HK-2 (cell line): ENCODE data around the gene RCOR2.
"Not testable (repeated sequence)": the region's sequence is repeated elsewhere in the genome, so short reads cannot be mapped to it uniquely, and the experiment has no call there.

Experiments used
- DNase-seq: peaks from one replicate; pipeline ENCODE4 v3.0.0-alpha.2; 2018; ENCODE audit not compliant: unreplicated experiment

RCOR2 gene

DNA sequence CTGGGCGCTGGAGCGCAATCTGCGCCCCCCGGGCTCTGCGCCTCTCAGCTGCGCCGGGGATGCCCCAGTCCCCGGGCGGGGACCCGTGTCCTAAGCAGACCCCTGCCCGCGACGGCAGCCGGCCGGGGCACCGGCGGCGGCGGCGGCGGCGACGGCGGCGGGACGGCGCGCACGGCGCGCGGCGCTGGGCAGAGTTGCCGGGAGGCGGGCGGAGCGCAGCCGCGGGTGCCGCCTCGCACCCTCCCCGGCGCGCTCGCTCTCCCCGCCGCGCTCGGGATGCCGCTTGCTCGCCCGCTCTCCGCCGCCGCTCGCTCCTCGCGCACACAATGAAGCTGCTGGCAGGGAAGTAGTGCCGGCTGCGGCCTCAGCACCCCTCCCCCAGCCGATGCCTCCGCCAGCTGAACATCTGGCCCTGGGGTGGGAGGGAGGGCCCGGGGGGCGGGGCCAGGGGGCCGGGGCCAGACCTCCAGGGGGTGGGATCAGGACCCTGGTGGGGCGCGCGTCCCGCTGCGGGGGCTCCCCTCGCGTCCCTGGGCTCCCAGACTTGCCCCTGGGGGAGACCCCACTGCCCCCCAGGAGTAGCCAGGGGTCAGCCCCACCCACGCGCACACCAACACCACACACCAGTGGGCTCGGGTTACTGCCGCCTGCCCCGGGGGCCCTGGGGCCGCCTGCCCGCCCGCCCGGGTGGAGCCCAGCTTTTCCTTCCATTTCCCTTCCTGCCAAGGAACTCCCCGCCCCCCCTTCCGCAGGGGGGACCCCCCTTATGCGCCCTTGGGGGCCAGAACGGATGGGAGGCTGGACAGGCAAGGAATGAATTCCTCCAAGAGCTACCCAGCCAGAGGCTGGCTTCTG, at the start of gene RCOR2:
RCOR2 (minus strand) TSS at position 328 of the 855 bp plus-strand sequence. CDS start 708 bp downstream, outside the sequence.
- no peak for DNase-seq

DNA sequence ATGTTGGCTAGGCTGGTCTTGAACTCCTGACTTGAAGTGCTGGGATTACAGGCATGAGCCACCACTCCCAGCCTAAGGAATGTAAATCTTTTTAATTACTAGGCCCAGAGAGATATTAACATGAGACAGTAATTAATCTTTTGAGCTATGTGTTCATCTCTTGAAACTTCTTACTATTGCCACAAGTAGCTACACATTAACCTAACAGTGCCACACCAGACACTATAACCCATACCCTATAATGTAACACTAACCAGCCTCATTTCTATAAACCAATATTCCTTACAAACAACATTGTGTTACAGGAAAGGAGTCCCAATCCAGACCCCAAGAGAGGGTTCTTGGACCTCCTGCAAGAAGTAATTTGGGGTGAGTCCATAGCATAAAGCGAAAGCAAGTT, 49.5 kb upstream of the RCOR2 start:
- DNase-seq, result no peak

DNA sequence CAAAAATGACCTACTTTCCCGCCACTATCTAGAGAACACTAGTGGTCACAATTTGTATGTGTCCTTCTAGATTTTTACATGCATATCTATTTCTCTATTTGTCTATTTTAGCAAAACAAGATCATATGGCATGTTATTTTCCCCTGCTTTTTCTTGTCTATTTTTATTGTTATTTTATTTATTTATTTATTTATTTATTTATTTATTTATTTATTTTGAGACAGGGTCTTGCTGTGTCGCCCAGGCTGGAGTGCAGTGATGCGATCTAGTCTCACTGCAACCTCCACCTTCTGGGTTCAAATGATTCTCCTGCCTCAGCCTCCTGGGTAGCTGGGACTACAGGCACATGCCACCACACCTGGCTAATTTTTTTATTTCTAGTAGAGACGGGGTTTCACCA, 46.9 kb upstream of the RCOR2 start:
- DNase-seq, result not testable (repeated sequence)

DNA sequence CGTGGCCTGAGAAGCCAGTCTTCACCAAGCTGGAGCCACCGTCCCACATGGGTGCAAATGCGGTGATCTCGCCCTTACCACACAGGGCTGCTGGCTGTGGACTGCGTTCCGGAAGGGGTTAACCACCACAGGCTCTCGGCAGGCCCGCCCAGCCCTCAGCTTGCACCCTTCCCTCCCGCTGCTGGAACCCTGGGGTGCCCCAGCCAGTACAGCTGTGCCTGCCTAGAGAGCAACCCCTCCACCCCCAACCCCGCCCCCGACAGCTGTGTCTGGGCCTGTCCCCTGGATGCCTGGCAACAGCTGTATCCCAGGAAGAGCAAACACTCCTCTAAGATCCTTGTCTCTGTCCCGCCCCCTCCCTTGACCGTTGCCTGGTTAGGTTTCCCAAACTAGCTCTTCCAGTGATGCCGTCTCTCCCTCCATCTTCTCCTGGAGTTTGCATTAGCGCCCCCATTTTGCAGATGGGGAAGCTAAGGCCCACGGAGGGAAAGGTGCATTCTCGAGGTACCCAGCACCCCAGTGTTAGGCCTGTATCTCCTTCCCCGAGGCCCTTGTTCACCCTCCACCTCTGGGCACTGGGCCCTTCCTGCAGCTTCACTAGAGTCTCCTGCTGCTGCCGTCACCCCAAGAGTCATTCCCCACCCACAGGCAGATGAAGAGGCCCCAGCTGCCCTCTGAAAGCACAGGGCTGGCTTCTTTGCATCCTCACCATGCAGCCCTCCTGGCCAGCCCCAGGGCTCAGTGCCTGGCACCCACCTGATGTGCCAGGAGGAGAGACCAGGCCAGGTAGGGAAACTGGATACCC, 44.8 kb upstream of the RCOR2 start:
- DNase-seq, result no peak

DNA sequence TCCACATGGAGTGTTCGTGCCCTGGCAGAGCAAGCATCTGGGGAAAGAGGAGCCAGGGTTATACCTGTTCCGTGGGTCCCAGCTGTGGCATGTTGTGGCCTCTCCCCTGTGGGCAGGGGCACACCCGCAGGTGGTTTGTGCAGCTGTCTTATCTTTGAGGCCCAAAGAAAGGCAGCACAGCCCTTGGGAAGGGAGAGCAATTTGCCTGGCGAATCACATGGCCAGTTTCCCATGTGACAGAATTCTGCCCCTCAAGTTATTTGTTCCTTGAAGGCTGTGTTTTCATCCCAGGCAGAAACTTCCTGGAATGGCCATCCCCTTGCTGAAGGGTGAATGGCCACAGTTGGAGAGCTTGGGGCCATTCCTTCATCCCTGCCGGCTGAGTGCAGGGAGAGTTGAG, 41.0 kb upstream of the RCOR2 start:
- DNase-seq, result no peak

DNA sequence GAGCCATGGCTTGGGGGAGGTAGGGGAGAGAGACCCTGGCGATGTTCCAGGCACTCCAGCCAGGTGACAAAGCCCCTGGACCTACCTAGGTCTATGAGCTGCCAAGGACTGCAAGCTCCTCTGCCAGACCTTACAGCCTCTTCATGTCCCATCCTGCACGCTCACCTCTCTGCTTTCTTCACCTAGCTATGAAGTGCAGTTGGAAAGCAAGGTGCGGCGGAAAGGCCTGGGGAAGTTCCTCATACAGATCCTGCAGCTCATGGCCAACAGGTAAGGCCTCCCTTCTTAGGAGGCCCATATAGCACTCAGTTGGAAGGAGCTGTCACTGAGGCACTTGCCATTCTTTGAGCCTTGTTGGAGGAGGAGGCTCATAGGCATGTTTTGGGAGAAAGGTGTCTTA, 35.6 kb upstream of the RCOR2 start:
- DNase-seq, result no peak

DNA sequence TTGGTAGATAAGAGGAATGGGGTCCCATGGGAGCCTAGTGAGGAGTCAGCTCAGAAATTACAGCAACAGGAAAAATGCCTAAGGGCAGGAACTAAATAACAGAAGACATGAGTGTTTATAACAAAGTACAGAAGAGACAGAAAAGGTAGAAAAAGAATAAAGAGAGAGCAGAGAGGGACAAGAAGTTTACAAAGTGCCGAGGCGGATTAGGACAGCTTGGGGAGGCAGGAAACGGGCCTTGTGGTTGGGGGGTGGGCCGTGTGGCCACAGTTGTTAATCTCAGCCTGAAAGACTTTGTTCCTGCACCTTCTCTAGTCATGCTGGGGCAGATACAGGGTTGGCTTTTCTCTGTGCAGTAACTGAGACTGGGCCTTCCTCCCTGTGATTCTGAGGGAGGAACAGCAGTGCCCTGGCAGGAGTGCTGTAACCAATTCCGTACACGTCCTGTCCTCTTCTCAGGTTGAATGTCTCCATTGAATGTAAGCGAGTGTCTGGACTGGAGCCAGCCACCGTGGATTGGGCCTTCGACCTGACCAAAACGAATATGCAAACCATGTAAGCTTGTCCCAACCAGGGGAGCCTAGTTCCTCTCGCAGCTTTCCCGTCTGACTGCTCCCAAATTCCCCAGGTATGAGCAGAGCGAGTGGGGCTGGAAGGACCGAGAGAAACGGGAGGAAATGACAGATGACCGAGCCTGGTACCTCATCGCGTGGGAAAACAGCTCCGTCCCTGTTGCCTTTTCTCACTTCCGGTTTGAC, 35.0 kb upstream of the RCOR2 start:
- DNase-seq, result no peak

DNA sequence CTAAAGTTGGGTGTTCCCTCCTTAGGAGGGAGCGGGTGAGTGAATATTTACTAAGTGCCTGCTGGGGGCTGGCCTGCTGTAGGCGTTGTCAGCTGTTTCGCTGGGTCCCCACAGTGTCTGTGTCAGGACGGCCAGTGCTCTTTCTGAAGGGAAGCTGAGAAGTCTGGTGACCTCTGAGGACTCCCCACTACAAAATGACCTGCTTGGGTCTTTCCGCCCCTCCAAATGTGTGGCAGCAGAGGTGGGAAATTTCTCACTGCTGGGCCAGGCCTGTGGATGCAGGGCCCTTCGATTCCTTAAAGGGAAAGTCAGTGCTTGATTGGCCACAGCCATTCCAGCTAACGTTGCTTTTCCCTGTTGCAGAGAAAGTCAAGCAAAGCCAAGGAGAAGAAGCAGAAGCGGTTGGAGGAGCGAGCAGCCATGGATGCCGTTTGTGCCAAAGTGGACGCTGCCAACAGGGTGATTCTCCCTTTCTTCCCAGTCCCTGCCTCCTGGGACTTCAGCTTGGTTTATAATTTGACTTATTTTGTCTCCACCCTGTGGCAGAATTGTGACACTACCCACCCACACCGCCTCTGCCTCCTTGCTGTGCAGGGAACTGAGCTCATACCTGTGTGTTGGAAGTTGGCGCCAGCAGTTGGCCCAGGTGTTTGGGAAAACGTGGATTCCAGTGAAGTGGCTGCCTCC, 28.7 kb upstream of the RCOR2 start:
- DNase-seq, result peak; percentile 36

DNA sequence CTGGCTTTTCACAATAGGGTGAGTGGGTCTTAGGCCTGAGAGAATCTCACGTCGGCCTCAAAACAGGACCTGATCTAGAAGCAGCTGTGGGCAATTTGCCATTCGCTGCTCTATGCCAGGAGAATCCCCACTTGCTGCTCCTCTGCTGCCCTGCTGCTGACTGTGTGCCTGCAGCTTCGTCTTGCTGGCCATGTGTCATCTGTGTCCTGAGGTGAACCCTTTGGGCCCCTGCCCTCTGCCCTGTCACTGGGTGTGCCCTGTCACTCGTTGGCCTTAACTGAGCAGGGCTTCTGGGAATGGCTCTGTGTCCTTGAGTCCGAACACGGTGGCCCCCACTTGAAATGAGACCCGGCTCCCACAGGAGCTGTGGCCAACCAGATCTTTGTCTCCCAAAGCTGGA, 28.0 kb upstream of the RCOR2 start:
- DNase-seq, result no peak

DNA sequence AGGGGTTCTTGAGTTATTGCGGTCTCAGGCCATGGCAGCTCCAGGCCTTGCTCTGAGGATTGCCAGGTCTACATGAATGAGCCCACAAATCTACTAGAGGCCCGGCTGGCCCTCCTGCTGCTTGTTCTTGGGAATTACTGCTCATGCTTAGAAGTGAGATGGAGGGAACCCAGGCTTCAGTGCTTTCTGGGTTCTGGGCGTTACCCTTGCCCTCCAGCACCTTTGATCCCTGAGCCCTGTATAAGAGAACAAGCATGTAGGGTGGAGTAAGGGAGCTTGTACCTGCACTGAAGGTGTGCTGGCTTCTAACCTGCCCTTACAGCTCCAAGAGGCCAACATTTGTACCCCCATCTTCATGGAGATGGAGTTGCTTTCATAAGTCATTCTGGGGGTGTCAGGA, 25.8 kb upstream of the RCOR2 start:
- no peak for DNase-seq

DNA sequence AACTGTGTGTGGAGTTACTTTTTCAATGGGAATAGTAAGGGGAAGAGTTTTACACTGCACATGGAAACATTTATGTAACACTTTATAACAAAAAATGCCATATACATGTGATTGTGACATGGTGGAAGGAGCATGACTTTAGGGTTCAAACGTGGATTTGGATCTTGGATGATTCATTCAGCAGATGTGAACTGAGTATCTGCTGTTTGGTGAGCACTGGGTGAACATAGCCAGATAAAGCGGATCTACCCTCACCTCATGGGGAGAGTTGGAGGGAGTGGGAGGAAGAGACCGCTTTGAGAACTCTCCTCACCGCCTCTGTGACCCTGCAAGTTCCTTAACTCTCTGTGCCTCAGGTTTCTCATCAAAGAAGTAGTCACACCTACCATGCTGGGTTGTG, 24.9 kb upstream of the RCOR2 start:
- DNase-seq, result no peak

DNA sequence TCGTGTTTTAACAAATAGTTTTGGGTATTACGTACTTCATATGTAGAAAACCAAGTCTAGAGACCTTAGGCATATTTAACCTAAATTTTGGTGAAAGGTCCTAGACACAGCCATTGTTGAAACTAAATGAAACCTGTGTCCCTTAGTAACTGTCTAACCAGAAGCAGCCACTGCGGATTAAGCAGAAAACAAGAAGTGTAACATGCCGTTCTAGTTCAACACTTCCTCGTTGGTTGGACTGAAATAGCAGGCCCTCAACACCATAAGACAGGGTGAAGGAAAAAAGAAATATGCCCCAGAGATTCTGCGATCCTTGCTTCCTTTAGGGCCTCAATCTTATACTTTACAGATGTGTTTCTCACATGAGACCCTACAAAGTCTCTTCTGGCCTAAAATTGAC, 23.8 kb upstream of the RCOR2 start:
- no peak for DNase-seq

DNA sequence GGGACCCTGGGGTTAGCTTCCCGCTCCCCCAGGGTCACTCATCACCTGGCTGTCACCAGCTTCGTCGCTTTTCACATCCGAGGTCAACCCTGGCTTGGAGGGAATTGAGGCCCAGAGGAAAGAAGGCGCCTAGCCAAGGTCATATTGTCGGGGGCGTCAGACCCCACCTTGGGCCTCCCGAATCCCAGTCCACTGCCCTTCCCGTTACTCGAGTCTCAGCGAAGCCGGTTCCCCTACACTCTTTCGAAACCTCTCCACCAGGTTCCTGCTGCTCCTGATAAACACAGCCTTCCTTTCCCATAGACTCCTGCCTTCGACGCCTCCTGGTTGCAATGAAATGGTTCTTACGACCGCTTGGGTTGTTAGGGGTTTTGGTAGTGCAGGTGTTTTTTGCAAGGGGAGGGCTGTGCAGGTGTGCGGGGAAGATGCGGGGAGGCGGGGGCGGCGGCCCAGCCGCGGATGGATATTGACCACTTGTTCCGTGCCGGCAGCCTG, 22.5 kb upstream of the RCOR2 start:
- no peak for DNase-seq

DNA sequence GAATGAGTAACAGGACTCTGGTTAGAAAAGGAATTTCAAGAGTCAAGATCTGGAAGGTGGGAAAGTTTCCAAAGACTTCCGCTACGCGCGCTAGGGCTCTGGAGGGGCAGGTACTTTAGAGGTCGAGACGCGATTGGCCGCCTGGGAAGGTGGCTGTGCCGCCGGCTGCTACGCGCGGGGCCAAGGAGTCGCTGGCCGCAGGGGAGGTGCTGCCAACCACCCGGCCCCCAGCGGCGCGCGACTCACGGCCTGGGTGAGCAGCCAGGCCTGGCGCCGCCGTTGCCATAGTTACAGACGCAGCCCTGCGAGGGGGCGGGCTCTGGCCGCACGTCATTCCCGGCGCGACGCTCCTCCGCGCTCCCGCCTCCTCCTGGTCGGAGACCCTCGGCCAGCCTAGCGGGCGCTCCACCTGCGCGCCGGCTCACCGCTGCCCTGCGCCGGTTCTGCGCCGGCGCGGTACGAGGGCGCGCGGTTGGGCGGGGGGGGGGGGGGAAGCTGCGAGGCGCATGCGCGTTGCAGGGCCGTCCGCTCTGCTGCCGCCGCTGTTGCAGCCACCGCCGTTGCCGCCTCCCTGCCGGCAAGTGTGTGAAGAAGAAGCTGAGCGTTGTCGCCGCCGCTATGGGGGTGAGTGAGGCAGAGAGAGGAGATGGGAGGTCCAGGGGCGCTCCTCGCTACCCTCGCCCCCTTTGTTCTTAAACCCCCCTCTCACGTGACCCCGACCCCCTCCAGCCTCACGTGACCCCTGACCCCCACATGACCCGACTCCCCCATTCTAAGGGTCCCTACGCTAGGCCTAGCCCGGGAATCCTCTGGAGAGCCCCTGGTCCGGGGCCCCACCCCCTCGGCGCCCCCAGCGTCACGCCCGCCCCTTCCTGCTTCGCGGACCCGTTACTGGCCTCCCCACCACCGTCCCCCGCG, 21.8 kb upstream of the RCOR2 start, which contains the start of gene NAA40:
NAA40 (plus strand) TSS at position 524 of the 918 bp plus-strand sequence; CDS start at position 619, 95 bp downstream.
- DNase-seq, result peak; percentile 94

DNA sequence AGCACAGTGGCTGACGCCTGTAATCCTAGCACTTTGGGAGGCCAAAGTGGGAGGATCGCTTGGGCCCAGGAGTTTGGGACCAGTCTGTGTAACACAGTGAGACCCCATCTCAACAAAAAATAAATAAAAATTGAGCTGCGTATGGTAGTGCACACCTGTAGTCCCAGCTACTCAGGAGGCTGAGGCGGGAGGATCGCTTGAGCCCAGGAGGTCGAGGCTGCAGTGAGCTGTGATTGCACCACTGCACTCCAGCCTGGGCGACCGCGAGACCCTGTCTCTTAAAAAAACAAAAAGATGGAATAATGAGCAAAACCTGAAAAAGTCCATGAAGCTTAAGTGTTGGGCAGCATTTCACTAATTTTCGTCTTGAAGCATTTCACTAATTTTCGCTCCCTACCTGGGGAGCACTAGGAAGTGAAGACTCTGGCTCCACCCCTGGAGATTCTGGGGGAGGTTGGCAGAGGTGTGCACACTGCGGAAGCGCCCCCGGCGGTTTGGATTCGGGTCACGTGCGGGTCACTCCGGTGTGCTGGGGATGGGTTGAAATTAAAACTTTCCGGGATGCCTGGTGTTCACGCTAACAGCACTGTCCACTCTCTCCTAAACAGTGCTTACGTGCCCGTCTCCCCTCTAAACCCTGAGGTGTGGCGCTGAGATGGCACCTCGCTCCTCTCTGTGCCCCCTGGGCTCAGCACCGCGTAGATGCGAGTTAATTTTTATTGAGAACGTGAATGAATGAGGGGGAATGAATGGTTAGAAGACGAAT, 20.9 kb upstream of the RCOR2 start:
- no peak for DNase-seq

DNA sequence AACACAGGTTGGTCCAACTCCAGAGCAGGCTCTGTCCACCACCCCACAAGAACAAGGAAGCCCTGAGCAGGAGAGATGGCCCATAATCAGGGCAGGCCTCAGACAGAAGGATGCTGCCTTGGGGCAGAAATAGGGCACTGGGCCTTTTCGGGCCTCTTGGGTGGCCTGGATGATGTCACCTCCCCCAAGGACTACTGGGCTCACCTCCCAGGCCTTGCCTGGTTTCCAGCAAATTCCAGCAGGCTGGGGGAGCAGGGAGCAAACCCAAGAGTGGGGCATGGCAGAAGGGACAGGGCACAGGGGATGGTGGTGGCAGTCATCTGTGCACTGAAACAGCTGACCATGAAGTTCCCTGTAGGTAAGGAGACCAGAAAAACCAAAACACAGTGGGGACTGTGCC, 16.5 kb upstream of the RCOR2 start:
- no peak for DNase-seq

DNA sequence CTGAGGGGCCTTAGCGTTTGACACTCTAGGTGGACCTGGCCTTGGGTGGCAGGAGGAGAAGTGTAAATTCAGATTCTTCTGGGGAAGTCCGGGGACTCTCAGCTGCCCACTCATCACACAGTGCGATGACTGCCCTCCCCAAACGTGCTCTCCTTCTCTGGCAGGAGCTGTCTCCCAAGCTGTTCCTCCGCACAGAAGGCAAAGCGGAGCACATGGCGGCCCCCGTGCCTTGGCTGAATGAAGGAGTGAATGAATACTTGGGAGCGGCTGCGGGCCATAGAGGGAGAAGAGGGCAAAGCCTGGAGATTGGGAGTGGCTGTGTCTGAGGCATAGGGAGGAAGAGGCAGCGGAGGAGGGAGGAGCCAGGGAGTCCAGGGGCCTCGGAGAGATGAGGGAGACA, 14.9 kb upstream of the RCOR2 start:
- no peak for DNase-seq

DNA sequence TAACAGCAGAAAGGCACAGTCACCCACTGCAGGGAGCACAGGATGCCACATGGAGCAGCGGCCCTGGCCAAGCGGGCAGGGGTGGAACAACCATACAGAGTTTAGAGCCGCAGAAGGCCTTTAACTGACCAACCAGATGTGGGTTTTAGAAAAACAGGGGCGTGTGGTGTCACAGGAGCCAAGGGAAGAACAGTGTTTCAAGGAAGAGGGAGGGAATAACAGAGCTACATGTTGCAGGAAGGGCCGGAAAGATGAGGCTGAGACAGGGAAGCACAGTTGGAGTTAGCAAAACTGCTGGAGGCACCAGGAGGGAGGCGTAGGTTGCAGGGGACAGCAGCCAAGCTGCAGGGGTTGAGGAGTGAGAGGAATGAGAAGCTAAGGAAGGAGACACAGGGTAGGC, 14.1 kb upstream of the RCOR2 start:
- DNase-seq, result no peak

DNA sequence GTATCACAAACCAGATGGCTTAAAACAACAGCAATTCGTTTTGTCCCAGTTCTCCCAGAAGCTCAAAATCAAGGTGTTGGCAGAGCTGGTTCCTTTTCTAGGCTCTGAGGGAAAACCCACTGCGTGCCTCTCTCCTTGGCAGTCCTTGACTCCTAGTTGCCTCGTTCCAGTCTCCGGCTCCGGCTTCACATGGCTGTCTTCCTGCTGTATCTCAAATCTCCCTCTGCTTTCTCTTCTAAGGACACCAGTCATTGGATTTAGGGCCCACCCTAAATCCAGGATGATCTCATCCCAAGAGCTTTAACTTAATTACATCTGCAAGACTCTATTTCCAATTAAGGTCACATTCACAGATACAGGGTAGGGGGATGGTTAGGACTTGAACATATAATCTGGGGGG, 12.7 kb upstream of the RCOR2 start:
- DNase-seq, result no peak

DNA sequence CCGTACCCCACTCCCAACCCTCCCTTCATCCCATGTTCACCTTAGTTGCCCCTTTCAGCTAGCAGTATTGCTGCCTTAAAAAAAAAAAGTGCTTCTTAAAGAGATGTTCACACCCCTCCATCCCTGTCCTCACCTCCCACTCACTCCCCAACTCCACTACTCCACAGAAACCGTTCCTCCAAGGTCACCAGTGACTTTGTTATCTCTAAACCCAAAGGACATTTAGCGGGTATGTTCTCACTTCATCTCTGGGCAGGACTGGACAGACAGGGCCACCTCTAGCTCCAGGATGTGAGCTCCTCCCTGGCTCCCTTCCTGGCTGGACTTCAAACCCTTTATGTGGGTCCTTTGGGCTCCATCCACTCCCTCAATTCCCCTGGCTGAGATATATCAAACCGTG, 6.4 kb upstream of the RCOR2 start:
- no peak for DNase-seq
